Stimulated activated CD8-positive, alpha-beta memory T cell treated with anti-CD3 and anti-CD28 coated beads, Interleukin-4, amount 100 ng/mL, for 24 hours (primary cell): ENCODE results near the gene TREML1.

Experiments used
- DNase-seq: peaks from one replicate; pipeline ENCODE4 v3.0.0-alpha.2; 2020; ENCODE audit warnings: low read depth

TREML1 gene

DNA sequence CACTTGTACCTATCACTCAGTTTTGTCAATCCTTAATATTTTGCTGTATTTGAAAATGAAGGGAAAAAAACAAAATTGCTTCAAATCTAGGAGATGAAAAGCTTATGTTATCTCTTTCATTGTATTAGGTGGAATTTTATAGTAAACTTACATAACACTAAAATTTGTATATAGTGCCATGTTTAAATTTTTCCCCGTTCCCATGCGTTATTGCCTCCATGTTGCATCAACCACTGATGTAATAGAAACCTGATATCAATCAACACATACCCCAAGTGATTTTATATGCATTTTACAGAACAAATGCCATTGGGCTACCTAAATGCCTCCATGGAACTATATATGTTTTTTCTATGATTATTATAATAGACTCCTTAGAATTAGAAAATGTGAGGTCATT is 23.5 kb upstream of the TREML1 start:
- DNase-seq, result no peak

DNA sequence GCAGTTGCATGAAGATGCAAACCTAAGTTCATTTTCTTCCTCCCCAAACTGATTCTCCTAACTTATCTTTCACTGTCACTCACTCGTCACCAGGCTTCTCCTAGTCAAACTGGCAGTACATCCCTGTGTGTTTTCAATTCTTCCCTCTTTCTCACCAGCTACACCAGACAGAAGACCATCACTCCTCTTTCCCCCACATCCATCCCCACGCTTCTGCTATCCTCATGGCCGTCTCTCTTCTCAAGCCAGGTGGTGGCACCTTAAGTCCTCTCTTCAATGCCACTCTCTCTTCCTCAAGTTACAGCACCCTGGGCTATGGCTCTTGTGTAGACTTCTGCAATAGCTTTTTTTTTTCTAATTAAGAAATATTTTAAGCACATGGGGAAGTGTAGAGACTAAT is 23.1 kb upstream of the TREML1 start:
- no peak for DNase-seq

DNA sequence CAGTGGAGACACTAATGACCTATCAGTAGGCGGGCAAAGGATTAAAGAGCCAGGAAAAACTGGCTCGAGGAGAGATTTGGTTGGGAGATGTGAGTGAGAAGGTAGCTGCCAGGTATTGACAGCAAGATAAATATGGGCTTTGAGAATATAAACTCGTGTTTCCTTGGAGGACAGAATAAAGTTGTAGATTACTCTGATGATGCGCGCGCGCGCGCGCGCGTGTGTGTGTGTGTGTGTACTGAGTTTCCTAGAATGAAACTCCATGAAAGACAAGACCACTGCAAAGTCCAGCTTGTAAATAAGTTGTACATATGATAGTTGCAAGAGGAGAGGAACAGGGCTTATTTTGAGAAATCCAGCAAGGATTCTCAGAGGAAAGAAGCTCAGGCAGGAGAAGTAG is 22.0 kb upstream of the TREML1 start:
- DNase-seq, result no peak

DNA sequence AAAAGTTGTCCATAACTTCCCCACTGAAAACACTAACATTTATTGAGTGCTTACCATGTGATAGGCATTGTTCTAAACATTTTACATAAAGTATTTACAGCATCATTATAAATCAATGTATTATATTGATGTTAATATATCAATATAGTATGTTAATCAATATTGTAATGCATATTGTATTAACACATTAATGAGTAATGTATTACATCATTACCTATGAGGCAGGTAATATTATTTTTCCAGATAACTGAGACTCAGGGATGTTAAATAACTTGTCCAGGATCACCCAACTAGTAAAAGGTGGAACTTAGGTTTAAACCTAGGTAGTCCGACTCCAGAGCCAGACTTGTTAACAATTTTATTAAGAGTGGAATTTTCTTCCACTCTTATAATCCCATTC is 20.9 kb upstream of the TREML1 start:
- no peak for DNase-seq

DNA sequence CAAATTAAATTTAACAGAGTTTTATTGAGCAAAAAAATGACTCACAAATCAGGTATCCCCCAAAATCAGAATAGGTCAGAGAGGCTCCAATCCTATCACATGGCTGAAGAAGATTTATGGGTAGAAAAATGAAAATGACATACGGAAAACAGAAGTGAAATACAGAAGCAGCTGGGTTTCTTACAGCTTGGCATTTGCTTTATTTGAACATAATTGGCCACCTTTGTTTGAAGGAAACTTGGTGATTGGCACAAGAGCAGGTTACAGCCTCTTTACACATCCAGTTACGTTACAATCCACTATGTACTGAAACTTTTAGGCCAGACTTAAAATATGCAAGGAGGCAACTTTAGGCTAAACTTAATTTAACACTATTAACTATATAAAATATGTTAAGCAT is 20.5 kb upstream of the TREML1 start:
- no peak for DNase-seq

DNA sequence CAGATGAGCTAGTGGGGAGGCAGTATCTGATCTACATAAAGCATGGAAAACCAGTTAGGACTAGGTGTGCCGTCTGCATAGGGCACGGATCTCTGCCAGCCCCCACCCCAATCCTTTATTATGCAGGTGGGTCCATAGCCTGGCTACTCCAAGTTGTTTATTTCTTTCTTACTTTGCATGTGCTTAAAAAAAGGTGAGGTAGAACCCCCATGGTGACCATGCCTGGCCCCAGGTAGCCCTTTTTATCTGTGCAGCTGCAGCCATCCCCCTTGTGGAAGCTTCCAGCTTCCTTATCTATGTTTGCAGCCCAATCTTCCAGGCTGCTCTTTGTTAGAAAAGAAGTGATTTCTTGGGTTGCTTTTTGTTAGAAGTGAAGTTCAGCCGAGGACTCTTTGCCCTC is 17.8 kb upstream of the TREML1 start:
- no peak for DNase-seq

DNA sequence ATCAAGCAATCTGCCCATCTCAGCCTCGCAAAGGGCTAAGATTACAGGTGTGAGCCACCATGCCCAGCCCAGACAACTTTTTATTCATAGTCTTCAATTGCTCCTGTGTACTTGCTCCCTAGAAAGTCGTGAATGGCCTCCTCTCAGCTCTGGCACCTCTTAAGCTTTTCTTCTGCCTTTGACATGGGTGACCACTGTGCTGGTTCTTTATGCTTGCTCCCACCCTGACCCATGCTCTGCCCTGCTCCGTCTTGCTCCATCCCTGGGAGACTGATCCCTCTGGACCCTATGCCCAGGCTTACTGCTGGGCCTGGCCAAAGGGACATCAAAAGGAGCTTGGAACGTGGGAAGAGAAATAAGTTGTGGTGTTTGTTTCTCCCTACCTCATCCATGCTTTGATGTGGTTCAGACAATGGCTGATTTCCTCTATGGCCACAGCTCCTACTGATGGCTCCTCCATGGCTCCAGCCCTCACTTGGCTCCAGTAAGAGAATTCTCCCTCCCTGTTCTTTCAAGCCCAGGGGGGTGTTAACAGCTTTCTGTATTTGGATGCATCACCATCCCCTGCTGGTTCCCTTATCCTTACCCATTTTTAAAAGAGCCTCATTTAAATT is 16.5 kb upstream of the TREML1 start:
- no peak for DNase-seq

DNA sequence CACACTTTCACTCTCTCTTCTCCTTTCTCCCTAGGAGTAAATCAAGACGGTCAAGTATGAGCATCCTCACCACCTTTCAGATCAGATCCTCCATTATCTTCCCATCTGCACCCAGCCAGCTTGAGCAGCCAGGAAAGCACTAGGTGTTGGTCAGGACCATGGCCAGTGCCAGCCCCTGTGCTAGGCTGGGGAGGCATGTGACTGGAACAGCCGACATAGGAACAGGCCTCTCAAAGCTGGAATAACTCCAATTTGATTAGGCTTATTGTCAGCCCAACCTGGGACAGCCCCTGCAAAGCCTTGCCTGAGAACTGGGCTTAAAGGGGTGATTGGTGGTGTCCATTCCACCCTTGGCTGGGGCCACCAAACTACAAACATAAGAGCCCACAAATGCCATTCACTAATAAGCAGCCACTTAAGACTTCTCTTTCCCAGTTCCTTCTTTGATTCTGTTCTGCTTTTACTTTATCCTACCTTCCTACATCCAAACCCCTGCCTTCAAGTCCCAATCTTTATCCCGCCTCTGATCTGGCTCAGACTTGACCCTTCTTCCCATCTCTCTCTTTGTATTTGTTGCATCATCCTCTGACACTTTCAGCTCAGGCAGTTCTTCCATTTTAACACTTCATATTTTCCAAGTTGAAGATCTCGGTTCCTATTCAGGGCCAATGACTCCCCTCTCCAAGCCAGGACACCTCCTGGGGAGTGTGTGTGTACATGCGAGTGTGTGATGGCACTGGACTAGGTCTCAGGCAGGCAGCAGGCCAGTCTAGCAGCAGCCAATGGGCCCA is 13.2 kb upstream of the TREML1 start:
- no peak for DNase-seq

DNA sequence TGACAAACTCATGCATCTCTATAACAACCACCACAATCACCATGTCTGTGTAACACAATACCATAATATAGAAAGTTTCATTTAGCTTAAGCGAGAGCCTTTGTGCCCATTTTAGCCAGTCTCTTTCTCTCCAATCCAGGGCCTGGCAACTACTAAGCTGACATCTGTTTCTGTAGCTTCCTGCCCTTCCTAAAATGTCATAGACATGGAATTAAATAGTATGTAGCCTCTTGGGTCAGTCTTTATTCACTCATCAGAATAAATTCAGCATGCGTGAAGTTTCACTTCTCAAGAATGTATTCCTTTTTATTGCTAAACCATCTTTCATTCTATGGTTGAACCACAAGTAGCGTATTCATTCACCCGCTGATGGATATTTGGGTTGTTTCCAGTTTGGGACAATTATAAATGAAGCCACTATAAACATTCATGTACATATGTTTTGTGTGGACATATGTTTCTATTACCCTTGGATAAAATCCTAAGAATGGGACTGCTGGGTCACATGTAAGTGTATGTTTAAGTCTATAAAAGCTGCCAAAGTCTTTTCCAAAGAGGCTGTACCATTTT is 10.5 kb upstream of the TREML1 start:
- DNase-seq, result no peak

DNA sequence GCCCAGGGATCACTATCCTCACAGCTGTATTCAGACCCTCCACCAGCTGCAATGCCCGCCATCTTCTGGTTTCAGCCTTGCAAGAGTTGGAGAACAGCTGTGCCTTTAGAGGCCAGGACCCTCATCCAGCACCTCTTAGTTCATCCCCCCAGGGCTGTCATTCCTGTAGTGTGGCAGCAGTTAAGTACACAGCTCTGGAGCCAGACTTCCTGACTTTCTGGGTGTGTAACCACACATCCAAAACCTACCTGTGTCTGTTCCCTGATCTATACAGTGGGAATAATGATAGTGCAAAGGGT is 9.2 kb upstream of the TREML1 start:
- no peak for DNase-seq

DNA sequence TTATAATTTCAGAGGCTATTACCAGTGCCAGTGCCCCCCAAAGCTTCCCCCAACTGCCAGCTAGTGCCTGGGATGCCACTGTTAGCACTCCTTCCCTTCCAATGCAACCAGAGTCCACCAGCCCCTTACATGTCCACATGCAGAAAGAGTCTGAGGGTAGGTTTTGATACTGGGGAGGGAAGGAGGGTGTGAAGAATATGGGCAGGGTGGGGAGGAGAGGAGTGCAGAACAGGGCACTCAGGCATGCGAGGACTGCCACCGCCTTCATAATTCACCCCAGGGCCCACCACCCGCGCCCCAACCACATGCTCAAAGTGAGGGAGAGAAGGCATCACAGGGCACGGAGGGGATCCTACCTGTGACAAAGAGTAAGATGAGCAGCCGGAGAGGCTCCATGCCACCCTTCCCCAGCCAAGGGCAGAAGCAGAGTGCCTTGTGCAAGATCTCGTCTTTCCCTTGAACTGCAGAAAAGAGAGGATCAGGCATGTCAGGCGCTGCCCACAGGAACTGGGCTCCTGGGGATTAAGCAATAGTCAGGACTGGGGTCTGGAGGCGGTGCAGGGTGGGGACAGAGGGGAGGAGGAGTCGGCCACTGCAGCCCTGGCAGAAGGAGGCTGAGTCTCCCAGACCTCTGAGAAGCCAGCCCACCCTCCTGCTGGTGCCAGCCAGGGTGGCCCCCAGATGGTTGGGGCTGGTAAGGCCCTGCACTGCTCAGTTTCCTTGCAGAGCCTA is 8.7 kb upstream of the TREML1 start, which contains the start of gene TREM2:
TSS of gene TREM2 (minus strand) at position 430 of the 732 bp plus-strand sequence. CDS start at position 396, 34 bp downstream.
- no peak for DNase-seq

DNA sequence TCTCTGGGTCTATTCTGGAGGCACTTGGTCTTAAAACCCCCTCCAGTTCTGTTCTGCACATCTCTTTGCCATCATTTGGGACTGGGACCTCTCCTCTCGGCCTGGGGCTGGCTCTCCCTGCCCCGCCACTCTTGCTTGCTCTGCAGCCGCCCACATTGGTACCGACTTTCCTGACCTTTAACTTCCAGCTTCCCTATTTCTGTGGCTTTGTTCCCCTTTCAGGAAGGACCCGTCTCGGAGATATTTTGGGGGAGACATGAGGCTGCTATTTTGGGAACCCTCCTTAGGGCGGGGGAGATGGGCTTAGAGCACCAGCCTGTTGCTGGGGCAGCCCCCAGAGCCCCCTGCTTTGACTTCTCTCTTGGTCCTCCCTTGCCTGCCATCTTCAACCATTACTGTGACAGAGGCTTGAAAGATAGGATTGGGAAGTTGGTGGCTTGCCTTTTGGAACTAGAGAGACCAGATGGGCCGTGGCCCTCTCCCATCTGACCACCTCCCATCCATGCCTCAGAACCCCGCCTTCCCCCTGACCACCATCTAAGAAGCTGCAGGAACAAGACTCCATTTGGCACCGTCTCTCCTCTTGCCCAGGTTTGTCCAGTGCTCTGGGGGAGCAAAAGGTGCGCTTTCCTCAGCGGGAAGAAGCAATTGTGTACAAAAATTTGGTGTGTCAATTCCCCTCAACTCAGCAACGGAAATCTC is 7.9 kb upstream of the TREML1 start:
- DNase-seq, result no peak

DNA sequence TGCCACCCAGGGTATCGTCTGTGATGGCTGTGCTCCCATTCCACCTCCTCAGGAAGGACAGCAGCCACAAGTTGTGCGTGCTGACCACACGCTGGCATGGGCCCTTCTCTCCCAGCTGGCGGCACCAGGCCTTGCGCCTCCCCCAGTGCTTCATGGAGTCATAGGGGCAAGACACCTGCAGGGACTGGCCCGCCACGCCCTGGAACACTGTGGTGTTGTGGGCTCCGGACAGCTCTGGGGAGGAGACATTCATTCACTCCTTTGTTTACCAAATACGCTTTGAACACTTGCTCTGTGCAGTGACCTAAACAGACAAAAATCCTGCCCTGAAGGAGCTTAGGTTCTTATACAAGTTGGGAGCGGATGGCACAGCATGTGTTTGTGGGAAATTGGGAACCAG is 7.2 kb upstream of the TREML1 start:
- DNase-seq, result no peak

DNA sequence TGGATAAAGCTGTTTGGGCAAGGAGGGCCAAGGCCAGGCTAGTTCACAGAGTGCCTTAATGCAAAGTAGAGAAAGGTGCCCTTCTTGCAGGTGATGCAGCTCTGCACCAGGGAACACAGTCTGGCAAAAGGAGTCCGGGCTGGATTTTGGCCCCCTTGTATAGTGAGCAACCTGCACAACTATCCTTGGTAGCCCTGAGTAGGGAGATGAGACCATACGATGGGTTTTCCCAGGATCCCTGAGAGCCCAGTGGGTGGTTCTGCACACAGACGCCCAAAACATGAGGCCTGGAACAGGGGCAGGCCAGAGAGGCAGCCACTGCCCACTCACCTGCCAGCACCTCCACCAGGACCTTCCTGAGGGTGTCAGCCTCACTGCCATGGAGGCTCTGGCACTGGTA is 6.8 kb upstream of the TREML1 start:
- no peak for DNase-seq

DNA sequence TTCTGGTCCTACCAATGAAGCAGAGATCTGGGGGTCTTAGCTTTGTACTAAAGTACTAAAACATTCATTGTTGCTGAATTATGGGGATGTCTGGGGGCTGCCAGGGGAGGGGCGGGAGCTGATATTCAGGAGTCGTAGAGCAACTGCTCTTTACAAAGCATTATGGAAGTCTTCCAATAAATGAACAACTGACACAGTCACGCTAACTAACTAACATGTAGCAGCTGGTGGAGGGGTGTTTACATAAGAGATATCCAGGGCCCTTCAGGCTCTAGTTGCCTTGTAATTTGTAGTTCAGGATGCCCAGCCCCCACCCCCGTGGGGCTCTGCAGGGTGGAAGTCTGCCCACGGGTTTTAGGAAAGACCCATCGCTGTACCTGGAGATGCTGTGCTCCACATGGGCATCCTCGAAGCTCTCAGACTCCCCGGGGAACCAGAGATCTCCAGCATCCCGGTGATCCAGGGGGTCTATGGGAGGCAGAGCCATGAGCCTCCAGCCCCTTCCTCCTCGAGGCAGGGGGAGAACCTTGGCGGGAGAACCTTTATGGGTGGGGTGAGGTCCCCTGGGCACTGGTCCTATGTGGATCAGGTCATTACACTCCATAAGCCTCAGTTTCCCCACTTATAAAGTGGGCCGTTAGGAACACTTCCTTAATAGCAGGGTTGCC is 5.4 kb upstream of the TREML1 start:
- DNase-seq, result no peak

DNA sequence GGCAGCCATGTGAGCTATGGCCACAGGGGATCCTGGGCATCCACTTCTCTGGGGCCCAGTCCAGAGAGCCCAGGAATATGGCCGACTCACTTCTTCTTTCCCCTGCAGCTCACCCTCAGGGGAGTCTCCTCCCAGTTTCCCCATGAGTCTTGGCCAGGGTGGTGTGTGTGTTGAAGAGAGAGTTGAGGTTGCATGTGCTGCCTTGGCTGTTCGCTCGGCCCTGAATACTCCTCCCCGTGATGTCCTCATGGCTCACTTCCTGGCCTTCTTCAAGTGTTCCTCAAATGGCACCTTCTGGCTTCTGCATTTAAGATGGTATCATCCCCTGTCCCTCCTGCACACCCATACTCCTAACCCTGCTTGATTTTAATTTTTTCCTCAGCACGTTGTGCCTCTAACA is 3.2 kb upstream of the TREML1 start:
- no peak for DNase-seq

DNA sequence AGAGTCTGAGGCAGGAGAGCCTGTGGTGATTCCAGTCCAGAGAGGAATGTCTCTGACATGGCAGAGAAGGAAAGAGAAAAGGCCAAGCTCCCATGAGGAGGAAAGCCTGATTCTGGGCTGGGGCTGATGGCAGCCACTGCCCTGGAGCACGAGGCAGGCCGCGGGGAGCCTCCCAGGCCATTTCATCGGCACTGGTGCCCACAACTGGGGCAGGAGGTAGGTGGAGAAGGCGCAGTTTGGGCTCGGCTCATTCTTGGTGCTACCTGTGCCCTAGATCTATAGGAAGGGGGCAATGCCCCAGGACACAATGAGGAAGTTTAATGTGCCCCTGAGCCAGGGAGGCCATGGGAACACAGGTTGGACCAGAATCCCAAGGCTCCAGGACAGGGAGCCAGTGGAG is 2.6 kb upstream of the TREML1 start:
- no peak for DNase-seq

DNA sequence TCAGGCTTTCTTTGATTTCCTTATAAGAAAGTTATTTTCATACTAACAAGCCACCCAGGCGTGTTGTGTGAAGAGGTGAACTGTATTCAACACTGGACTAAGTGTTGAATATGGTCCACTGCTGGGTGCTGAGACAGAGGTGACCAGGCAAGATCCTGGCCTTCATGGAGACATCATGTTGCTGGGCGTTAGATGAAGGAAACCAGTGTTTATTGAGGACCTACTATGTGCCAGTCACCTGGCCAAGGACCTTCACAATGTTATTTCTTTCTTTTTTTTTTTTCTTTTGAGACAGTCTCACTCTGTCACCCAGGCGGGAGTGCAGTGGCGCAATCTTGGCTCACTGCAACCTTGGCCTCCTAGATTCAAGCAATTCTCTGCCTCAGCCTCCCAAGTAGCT is 1.9 kb upstream of the TREML1 start:
- no peak for DNase-seq

DNA sequence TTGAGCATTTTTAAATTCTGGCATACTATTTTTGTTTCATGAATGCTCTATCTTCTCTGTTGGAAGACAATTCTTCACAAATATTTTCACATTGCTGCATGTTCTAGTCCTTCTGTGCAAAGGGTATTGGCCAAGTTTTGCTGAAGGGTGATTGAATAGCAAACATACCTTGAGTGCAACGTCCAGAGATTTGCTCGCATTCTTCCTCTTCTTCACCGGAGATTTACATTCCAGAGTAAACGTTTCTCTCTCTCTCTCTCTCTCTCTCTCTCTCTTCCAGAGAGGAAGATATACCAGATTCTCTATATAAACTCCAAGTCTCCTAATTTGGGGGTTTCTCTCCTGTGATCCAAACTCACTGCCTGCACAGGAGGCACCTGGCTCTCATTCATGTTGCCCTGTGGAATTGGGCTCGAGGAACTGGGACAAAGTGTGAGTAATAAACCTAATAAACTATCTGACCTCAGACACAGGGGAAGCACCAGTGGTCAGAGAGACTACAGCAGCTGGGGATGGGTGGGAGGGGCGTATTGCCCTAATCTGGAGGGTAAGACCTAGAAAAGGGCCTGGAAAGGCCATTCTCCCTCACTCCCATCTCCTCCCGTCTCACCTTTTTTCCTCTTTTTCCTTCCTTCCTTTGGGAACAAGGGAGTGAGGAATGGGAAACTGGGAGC is 1.1 kb upstream of the TREML1 start:
- no peak for DNase-seq

DNA sequence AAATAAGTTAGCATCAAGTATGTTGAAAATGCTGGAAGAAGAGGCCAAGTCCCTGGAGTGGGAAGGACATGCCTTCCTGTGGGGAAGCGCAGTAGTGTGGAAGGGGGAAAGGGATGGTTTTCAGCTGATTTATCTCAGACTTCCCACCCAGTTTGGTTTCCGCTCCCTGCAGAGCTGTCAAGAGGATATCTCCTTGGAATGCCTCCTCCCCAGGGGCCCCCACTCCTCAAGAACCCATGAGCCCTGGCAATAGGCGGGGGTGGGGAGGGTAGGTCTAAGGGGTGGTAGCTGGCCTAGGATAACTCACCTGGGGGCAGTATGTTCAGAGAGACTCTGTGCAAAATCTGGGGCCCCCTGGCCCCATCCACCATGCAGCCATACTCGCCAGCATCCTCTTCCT is 696 bp downstream of the TREML1 start:
- DNase-seq, result no peak

DNA sequence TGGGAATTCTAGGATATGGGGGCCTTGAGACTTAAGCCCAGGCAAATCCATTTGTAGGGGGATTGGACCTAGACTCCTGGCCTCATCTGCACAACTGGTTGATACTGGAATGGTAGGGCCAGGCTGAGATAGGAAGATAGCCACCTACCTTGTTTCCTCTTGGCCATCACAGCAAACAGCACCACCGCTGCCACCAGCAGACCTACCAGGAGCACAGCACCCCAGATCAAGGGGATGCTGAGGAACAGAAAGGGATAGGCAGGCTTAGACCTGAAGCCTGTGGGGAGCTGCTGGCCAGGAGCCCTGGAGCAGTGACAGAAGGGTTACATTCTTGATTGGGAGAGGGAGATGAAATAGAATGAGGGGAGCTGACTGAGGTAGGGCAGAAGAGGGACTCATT is 3.5 kb downstream of the TREML1 start:
- no peak for DNase-seq
